ENCODE data around the gene KLF6.

DNA sequence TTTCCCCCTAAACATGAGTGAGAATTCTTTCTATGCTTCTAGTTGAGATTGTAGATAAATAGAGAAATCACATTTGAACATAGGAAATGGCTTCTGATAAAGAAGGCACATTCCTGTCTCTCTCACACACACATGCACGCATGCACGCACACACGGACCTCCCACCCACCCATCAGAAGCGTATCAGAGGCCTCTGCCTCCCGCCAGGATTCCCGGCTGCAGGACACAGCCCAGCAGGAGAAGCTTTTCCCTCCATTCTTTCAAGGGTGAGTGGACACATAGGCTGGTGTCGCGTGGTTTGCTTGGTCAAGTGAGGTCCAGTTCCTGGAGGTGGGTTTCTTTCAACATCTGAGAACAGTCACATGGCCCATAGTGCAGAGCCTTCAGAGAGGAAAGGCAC is 34.2 kb downstream of the KLF6 start:
- TF ChIP-seq, protein P1, sequence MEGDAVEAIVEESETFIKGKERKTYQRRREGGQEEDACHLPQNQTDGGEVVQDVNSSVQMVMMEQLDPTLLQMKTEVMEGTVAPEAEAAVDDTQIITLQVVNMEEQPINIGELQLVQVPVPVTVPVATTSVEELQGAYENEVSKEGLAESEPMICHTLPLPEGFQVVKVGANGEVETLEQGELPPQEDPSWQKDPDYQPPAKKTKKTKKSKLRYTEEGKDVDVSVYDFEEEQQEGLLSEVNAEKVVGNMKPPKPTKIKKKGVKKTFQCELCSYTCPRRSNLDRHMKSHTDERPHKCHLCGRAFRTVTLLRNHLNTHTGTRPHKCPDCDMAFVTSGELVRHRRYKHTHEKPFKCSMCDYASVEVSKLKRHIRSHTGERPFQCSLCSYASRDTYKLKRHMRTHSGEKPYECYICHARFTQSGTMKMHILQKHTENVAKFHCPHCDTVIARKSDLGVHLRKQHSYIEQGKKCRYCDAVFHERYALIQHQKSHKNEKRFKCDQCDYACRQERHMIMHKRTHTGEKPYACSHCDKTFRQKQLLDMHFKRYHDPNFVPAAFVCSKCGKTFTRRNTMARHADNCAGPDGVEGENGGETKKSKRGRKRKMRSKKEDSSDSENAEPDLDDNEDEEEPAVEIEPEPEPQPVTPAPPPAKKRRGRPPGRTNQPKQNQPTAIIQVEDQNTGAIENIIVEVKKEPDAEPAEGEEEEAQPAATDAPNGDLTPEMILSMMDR (conservative IDR thresholded peaks at IDR 0.05) = no peak
- TF ChIP-seq EZH2 (IDR thresholded peaks at IDR 0.05; ENCODE audit: low read depth) = no peak
